OCI-LY1 (cell line): ENCODE measurements around the gene REXO4.

ENCODE experiments used
- H2AFZ ChIP-seq: fragments of 200-600 bp; sonication (generic), shearing (Covaris generic); 2 replicates; pipeline ENCODE4 v1.6.0; 2014; ENCODE audit warnings: antibody characterized with exemption, mild to moderate bottlenecking, low read length
- H3F3A ChIP-seq: fragments of 200-600 bp; sonication (generic), shearing (Covaris generic); 2 replicates; pipeline ENCODE4 v1.6.0; 2014; ENCODE audit warnings: mild to moderate bottlenecking, antibody characterized with exemption, low read length, moderate library complexity; ENCODE audit not compliant: insufficient read depth
- H3K27ac ChIP-seq: fragments of 200-600 bp; sonication (generic); 2 replicates; pipeline ENCODE4 v1.5.1; 2014; ENCODE audit warnings: low read length, mixed run types, mild to moderate bottlenecking, low read depth; ENCODE audit not compliant: poor library complexity, severe bottlenecking
- H3K27me3 ChIP-seq: fragments of 200-600 bp; sonication (generic); 2 replicates; pipeline ENCODE4 v1.6.0; 2014; ENCODE audit warnings: antibody characterized with exemption, mild to moderate bottlenecking, low read length, moderate library complexity; ENCODE audit not compliant: insufficient read depth
- H3K36me3 ChIP-seq: fragments of 200-600 bp; sonication (generic); 2 replicates; pipeline ENCODE4 v1.6.1; 2014; ENCODE audit warnings: mild to moderate bottlenecking, antibody characterized with exemption, low read length, moderate library complexity, mixed read lengths; ENCODE audit not compliant: insufficient read depth
- H3K4me1 ChIP-seq: fragments of 200-600 bp; sonication (generic); 2 replicates; pipeline ENCODE4 v1.5.1; 2014; ENCODE audit warnings: mild to moderate bottlenecking, low read length, moderate library complexity; ENCODE audit not compliant: insufficient read depth, severe bottlenecking
- H3K4me2 ChIP-seq: fragments of 200-600 bp; sonication (generic), shearing (Covaris generic); 2 replicates; pipeline ENCODE4 v1.6.1; 2014; ENCODE audit warnings: low read length
- H3K4me3 ChIP-seq: fragments of 200-600 bp; sonication (generic); 2 replicates; pipeline ENCODE4 v1.5.1; 2014; ENCODE audit warnings: low read length, low read depth, mild to moderate bottlenecking, mixed read lengths; ENCODE audit not compliant: poor library complexity, severe bottlenecking
- H3K79me2 ChIP-seq: fragments of 200-600 bp; shearing (Covaris generic); 2 replicates; pipeline ENCODE4 v1.6.1; 2016; ENCODE audit warnings: mixed run types, low read length, mixed read lengths; ENCODE audit not compliant: insufficient read depth
- H3K9ac ChIP-seq: fragments of 200-600 bp; sonication (generic), shearing (Covaris generic); 2 replicates; pipeline ENCODE4 v1.6.1; 2014; ENCODE audit warnings: mild to moderate bottlenecking, low read length, mixed read lengths
- H3K9me2 ChIP-seq: fragments of 200-600 bp; sonication (generic), shearing (Covaris generic); 2 replicates; pipeline ENCODE4 v1.6.1; 2014; ENCODE audit warnings: low read depth, mild to moderate bottlenecking, low read length, mixed read lengths
- H3K9me3 ChIP-seq: fragments of 200-600 bp; shearing (Covaris generic); 2 replicates; pipeline ENCODE4 v1.6.1; 2014; ENCODE audit warnings: low read length, mixed read lengths
- H4K20me1 ChIP-seq: fragments of 200-600 bp; sonication (generic), shearing (Covaris generic); 2 replicates; pipeline ENCODE4 v1.6.0; 2016; ENCODE audit warnings: mild to moderate bottlenecking, low read length; ENCODE audit not compliant: insufficient read depth
- EZH2 ChIP-seq: fragments of 200-600 bp; sonication (generic), shearing (Covaris generic); IDR thresholded peaks from 2 replicates; pipeline ENCODE4 v1.8.0; 2017; ENCODE audit warnings: borderline replicate concordance, mixed run types, mild to moderate bottlenecking, antibody characterized with exemption, low read length, moderate library complexity, mixed read lengths
- TF ChIP-seq, protein P1 (sequence below): fragments of 200-600 bp; sonication (generic), shearing (Covaris generic); IDR thresholded peaks from 2 replicates; pipeline ENCODE4 v1.5.1; 2017; ENCODE audit warnings: mild to moderate bottlenecking, antibody characterized with exemption, low read length, moderate library complexity, mixed read lengths

REXO4 gene

DNA sequence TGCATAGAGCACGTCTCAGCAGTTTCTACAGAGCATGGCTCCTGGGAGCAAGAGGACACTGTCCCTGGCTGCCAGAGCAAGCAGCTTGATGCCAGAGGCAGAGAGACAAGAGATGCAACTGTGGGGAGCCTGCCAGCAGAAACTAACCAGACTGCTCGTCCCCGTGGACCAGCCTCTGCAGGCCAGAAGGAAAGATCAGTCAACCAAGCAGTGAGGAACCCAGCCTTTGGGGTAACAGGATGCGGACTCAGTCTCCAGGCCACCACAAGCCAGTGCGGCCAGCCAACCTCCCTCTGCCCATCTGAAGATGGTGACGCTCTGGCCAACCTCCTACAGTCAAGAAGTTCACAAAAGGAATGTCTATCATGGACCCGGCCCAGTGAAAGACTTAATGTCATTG is 45.7 kb downstream of the REXO4 start:
- Histone ChIP-seq H4K20me1 (no peaks in the 10 kb centered on the region), H3K9ac (peak overlapping the region; percentile 43; the same call in 1 of the 2 replicates), H2AFZ (no peak overlapping the region), H3K9me2 (no peaks in the 10 kb centered on the region), H3K4me3 (peak overlapping the region; percentile 18), H3K4me2 (peak overlapping the region; percentile 50; the same call in 1 of the 2 replicates), H3K27ac (no peak overlapping the region), H3K79me2 (peaks cover 28% of the 10 kb centered on the region), H3F3A (no peaks in the 10 kb centered on the region), H3K27me3 (no peaks in the 10 kb centered on the region; the same call in 1 of the 2 replicates), H3K4me1 (peaks cover 44% of the 10 kb centered on the region), H3K9me3 (no peaks in the 10 kb centered on the region), H3K36me3 (peaks cover 25% of the 10 kb centered on the region; the same call in 1 of the 2 replicates)
- TF ChIP-seq, protein P1, sequence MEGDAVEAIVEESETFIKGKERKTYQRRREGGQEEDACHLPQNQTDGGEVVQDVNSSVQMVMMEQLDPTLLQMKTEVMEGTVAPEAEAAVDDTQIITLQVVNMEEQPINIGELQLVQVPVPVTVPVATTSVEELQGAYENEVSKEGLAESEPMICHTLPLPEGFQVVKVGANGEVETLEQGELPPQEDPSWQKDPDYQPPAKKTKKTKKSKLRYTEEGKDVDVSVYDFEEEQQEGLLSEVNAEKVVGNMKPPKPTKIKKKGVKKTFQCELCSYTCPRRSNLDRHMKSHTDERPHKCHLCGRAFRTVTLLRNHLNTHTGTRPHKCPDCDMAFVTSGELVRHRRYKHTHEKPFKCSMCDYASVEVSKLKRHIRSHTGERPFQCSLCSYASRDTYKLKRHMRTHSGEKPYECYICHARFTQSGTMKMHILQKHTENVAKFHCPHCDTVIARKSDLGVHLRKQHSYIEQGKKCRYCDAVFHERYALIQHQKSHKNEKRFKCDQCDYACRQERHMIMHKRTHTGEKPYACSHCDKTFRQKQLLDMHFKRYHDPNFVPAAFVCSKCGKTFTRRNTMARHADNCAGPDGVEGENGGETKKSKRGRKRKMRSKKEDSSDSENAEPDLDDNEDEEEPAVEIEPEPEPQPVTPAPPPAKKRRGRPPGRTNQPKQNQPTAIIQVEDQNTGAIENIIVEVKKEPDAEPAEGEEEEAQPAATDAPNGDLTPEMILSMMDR, result no peak
- no peak for TF ChIP-seq EZH2

DNA sequence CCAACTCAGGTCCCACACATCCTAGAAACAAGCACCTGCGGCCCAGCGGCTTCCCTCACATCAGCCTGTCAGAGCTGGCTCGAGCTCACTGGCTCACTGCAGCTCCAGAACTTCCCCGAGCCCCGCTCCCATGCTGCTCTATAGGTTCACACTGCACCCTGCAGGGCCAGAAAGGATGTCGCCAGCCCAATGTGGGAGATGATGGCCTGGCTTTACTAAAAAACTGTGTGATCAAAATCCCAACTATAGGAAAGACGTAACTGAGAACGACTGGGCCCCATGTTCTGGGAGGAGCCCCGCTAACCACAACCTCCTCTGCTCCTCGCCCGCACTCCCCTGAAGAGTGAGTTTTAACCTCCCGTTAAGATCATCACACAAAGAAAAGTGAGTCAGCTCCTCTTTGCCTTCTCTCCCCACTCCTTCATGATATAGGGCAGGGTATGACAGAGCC is 46.5 kb downstream of the REXO4 start:
- H3K9ac ChIP-seq, result peak overlapping the region; percentile 43; the same call in 1 of the 2 replicates
- H3K4me2 ChIP-seq, result peak overlapping the region; percentile 50
- H3K4me1 ChIP-seq, result peaks cover 37% of the 10 kb centered on the region
- H3K36me3 ChIP-seq, result peaks cover 29% of the 10 kb centered on the region
- H3K9me2 ChIP-seq, result no peaks in the 10 kb centered on the region
- H3K79me2 ChIP-seq, result peaks cover 28% of the 10 kb centered on the region
- no peaks in the 10 kb centered on the region for H4K20me1 ChIP-seq
- peak overlapping the region; percentile 52 for H3K27ac ChIP-seq
- TF ChIP-seq, protein P1, result peak; percentile 23; the same call in 1 of the 2 replicates
- no peak for TF ChIP-seq EZH2
- H3F3A ChIP-seq, result no peaks in the 10 kb centered on the region
- no peak overlapping the region for H2AFZ ChIP-seq
- H3K9me3 ChIP-seq, result no peaks in the 10 kb centered on the region
- peak overlapping the region; percentile 18 for H3K4me3 ChIP-seq
- H3K27me3 ChIP-seq, result no peaks in the 10 kb centered on the region

DNA sequence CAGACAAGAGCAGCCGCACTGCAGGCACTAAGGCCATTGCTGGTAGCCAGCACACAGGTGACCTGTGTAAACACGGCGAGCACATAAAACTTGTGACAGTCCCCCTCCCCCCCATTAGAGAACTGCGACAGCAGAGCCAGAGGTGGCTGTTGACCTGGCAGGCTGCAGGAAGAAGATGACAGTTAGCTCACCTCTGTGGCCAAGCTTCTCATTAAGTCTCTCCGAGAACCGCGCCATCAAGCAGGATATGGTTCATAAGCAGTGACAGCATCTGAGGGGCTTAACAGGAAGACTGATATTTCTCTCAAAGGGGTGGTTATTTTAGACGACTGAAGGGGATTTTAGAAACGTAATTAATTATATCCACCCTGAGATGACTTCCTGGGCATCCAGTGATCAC is 47.1 kb downstream of the REXO4 start:
- peak overlapping the region; percentile 43; the same call in 1 of the 2 replicates for H3K9ac ChIP-seq
- H3F3A ChIP-seq, result no peaks in the 10 kb centered on the region
- peak overlapping the region; percentile 52 for H3K27ac ChIP-seq
- no peaks in the 10 kb centered on the region for H4K20me1 ChIP-seq
- H3K4me1 ChIP-seq, result peaks cover 36% of the 10 kb centered on the region
- H3K4me3 ChIP-seq, result peak overlapping the region; percentile 18
- H3K4me2 ChIP-seq, result peak overlapping the region; percentile 50; the same call in 1 of the 2 replicates
- TF ChIP-seq, protein P1, result no peak
- no peak for TF ChIP-seq EZH2
- H3K27me3 ChIP-seq, result no peaks in the 10 kb centered on the region
- peaks cover 28% of the 10 kb centered on the region for H3K79me2 ChIP-seq
- H2AFZ ChIP-seq, result no peak overlapping the region
- H3K9me2 ChIP-seq, result no peaks in the 10 kb centered on the region
- no peaks in the 10 kb centered on the region for H3K9me3 ChIP-seq
- H3K36me3 ChIP-seq, result peaks cover 35% of the 10 kb centered on the region
